ENCODE data around the gene GAPT. TPM values are rescaled to one million over a fixed set of nuclear protein-coding genes. Genes with fewer than 3 reads are reported as not detected.

GAPT gene
- total and polyA plus RNA-seq, 11 donors = 0.09 to 1.4 (median 0.39) TPM; not detected in 3

GRCh38 chr5:58477760-58478376, 13.4 kb upstream of the GAPT start:
- H3K9me3 ChIP-seq = no peaks in the 10 kb centered on the region
- H3K4me3 ChIP-seq = no peak overlapping the region
- DNase-seq (no peak), ATAC-seq (no peak)
- H3K27ac ChIP-seq = no peak overlapping the region
- peaks cover 0 to 5% (median 0%) of the 10 kb centered on the region in 9 donors for H3K27me3 ChIP-seq
- intact Hi-C loops (cut with DNase I) = loop anchor here in 2 of 10 donors (2.0 to 5.0 kb wide), 2 partner anchors 373 to 374 kb away; no protein-coding TSS in a partner anchor
- no peaks in the 10 kb centered on the region for H3K4me1 ChIP-seq
- 33 to 46% (median 40%) methylated on average over 1 of the region's 1 CpG for WGBS, 4 donors
- TF ChIP-seq CTCF (IDR thresholded peaks at IDR 0.05) (peak in 7 of 12 donors; percentile 7 to 36 (median 20)), POLR2A (IDR thresholded peaks at IDR 0.05) (no peak)
- H3K36me3 ChIP-seq = no peaks in the 10 kb centered on the region

- ATAC-seq (no peak), DNase-seq (no peak)
- intact Hi-C loops (cut with DNase I) = no loop called here
- Histone ChIP-seq H3K4me1 (no peaks in the 10 kb centered on the region), H3K4me3 (no peak overlapping the region), H3K27me3 (peaks cover 0 to 5% (median 0%) of the 10 kb centered on the region in 9 donors), H3K36me3 (no peaks in the 10 kb centered on the region), H3K9me3 (no peaks in the 10 kb centered on the region), H3K27ac (no peak overlapping the region)
- no peak for TF ChIP-seq CTCF (IDR thresholded peaks at IDR 0.05)
- TF ChIP-seq POLR2A (IDR thresholded peaks at IDR 0.05) = no peak
Observed at GRCh38 chr5:58481066-58481676, 10.1 kb upstream of the GAPT start.

- no peak for ATAC-seq
Observed at GRCh38 chr5:58481828-58482227, 9.4 kb upstream of the GAPT start.

More at GRCh38 chr5:58481828-58482227, 9.4 kb upstream of the GAPT start:
- no peak for DNase-seq
- Histone ChIP-seq H3K9me3 (no peaks in the 10 kb centered on the region), H3K27ac (no peak overlapping the region), H3K4me3 (no peak overlapping the region), H3K4me1 (no peaks in the 10 kb centered on the region), H3K27me3 (peaks cover 0 to 5% (median 0%) of the 10 kb centered on the region in 9 donors), H3K36me3 (no peaks in the 10 kb centered on the region)
- WGBS, 4 donors = 78 to 81% (median 79%) methylated on average over 6 of the region's 6 CpGs
- intact Hi-C loops (cut with DNase I) = no loop called here
- TF ChIP-seq POLR2A (IDR thresholded peaks at IDR 0.05) (no peak), CTCF (IDR thresholded peaks at IDR 0.05) (no peak)

Measured in heart left ventricle (tissue), 16 donors.